Peyer's patch (tissue), 4 donors: ENCODE measurements around the gene PLEKHA6.

Source experiments
- CTCF ChIP-seq, 6 experiments: fragments of 450-650 bp in 4 of 6; fragments of 200-600 bp in 2 of 6; sonication (generic) in 1 of 6; IDR thresholded peaks; one replicate each; pipeline ENCODE4 v1.5.1; 2017 to 2019; ENCODE audit warnings: antibody characterized with exemption in 6 of 6, mild to moderate bottlenecking in 3 of 6, moderate library complexity in 1 of 6
- POLR2A ChIP-seq, 2 donors: fragments of 450-650 bp; IDR thresholded peaks; one replicate each; pipeline ENCODE4 v1.5.1; 2017; ENCODE audit warnings: antibody characterized with exemption in 2 of 2, mild to moderate bottlenecking in 2 of 2, moderate library complexity in 2 of 2

- TF ChIP-seq CTCF (IDR thresholded peaks at IDR 0.05) (no peak), POLR2A (IDR thresholded peaks at IDR 0.05) (no peak)
Observed at GRCh38 chr1:204320382-204320804, 39.3 kb downstream of the PLEKHA6 start.
